HG03520 (cell line): Measurements from ENCODE around the gene SURF2.
"Not testable (repeated sequence)": the region's sequence is repeated elsewhere in the genome, so short reads cannot be mapped to it uniquely, and the experiment has no call there.

ENCODE experiments used
- ATAC-seq: cut with Tn5 transposase; IDR thresholded peaks from one replicate; pipeline ENCODE4 v1.9.1; 2021; ENCODE audit warnings: mild to moderate bottlenecking, moderate library complexity; ENCODE audit not compliant: unreplicated experiment

SURF2 gene

GRCh38 chr9:133375724-133376654 is 19.6 kb downstream of the SURF2 start, which contains the start of the genes STKLD1 and SURF4:
Gene STKLD1, plus strand, starts transcription at chr9:133376366. Its CDS starts 108 bp downstream, at chr9:133376474.
Gene SURF4, minus strand, starts transcription at chr9:133376060. Its CDS starts 91 bp downstream, at chr9:133375969.
- peak; percentile 84 for ATAC-seq

GRCh38 chr9:133377280-133377679 is 20.9 kb downstream of the SURF2 start:
- ATAC-seq, result not testable (repeated sequence)

- no peak for ATAC-seq
Observed at GRCh38 chr9:133377721-133378216, 21.4 kb downstream of the SURF2 start.

GRCh38 chr9:133378408-133378962 is 22.1 kb downstream of the SURF2 start:
- no peak for ATAC-seq

GRCh38 chr9:133379153-133380086 is 23.1 kb downstream of the SURF2 start:
- ATAC-seq, result no peak

GRCh38 chr9:133380734-133381133 is 24.4 kb downstream of the SURF2 start:
- ATAC-seq, result no peak

- ATAC-seq, result no peak
Observed at GRCh38 chr9:133382507-133383141, 26.3 kb downstream of the SURF2 start.

- ATAC-seq, result no peak
Observed at GRCh38 chr9:133383438-133383837, 27.1 kb downstream of the SURF2 start.

- no peak for ATAC-seq
Observed at GRCh38 chr9:133384736-133385321, 28.5 kb downstream of the SURF2 start.

GRCh38 chr9:133385452-133385851 is 29.1 kb downstream of the SURF2 start:
- no peak for ATAC-seq

- ATAC-seq, result no peak
Observed at GRCh38 chr9:133386338-133386737, 30.0 kb downstream of the SURF2 start.

- ATAC-seq, result no peak
Observed at GRCh38 chr9:133387680-133388079, 31.3 kb downstream of the SURF2 start.

- no peak for ATAC-seq
Observed at GRCh38 chr9:133389025-133389557, 32.7 kb downstream of the SURF2 start.

- ATAC-seq, result no peak
Observed at GRCh38 chr9:133389562-133389961, 33.2 kb downstream of the SURF2 start.

GRCh38 chr9:133390713-133391112 is 34.4 kb downstream of the SURF2 start:
- no peak for ATAC-seq

- not testable (repeated sequence) for ATAC-seq
Observed at GRCh38 chr9:133391449-133391848, 35.1 kb downstream of the SURF2 start.

GRCh38 chr9:133392308-133392707 is 36.0 kb downstream of the SURF2 start:
- ATAC-seq, result not testable (repeated sequence)

- ATAC-seq, result no peak
Observed at GRCh38 chr9:133393399-133393798, 37.0 kb downstream of the SURF2 start.

GRCh38 chr9:133394687-133395271 is 38.4 kb downstream of the SURF2 start:
- no peak for ATAC-seq
